Measurements from ENCODE around the gene RFX8. TPM values are rescaled to one million over a fixed set of nuclear protein-coding genes. Genes with fewer than 3 reads are reported as not detected.

The RFX8 gene
- total and polyA plus RNA-seq, 2 of the 13 experiments (the other 11 are each of a cell fraction or from before 2014, with no cell fraction given), result not detected

DNA sequence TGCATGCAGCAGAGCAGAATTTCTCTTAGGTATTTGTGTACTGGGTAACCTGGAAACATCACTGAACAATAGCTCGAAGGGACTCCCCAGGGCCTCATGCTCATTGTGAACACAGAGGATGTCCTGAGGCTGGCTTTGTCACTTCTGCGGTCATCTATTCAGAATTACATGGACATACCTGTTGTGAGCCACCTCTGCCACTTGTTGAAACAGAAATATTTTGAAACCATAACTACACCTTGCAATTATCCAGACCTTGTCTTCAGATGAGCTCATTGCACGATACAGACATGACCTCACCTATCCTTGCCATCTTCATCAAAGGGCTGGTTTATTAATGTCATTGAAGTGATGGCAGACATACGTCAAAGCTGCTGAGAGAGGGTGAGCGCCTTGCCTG is 64.2 kb downstream of the RFX8 start:
- Histone ChIP-seq H3K27ac (ENCODE audit: extremely low read length, insufficient read depth, low read length) (no peak overlapping the region), H3K36me3 (replicated peaks in 1 of 2; ENCODE audit: control insufficient read depth in 1 of 2, insufficient read depth in 2 of 2, low read length in 2 of 2) (no peaks in the 10 kb centered on the region), H2AFZ (ENCODE audit: low read length) (no peak overlapping the region), H3K4me3 (replicated peaks in 1 of 3; ENCODE audit: insufficient read depth in 1 of 3, low read depth in 2 of 3, low read length in 3 of 3) (no peak overlapping the region), H3K4me1 (ENCODE audit: insufficient read depth, low read length) (no peaks in the 10 kb centered on the region), H3K79me2 (ENCODE audit: insufficient read depth, low read length) (no peaks in the 10 kb centered on the region), H3K4me2 (ENCODE audit: low read depth, low read length) (no peak overlapping the region), H3K9me3 (ENCODE audit: low read length) (peaks cover 8% of the 10 kb centered on the region), H3K9ac (ENCODE audit: insufficient read depth, low read depth, low read length) (no peak overlapping the region), H3K27me3 (ENCODE audit: control insufficient read depth in 1 of 2, insufficient read depth in 2 of 2, low read length in 2 of 2) (peaks cover 4 to 54% of the 10 kb centered on the region in 2 experiments; a peak in 4 of 5 replicates), H4K20me1 (ENCODE audit: insufficient read depth, low read length) (no peaks in the 10 kb centered on the region)
- ATAC-seq (no peak), FAIRE-seq (no peak), DNase-seq (ENCODE audit: low spot score) (no peak)
- ChIA-PET POLR2A (no interaction called here), CTCF (ENCODE audit: low intra/inter-chr PET ratio, low total read pairs) (no interaction called here)
- no TSS peak for BruUV-seq (replicated peaks)
- no peak for TF ChIP-seq ZNF550 (CRISPR knock-in tag; IDR thresholded peaks at IDR 0.05; ENCODE audit: borderline replicate concordance)
- TF ChIP-seq, protein P1, sequence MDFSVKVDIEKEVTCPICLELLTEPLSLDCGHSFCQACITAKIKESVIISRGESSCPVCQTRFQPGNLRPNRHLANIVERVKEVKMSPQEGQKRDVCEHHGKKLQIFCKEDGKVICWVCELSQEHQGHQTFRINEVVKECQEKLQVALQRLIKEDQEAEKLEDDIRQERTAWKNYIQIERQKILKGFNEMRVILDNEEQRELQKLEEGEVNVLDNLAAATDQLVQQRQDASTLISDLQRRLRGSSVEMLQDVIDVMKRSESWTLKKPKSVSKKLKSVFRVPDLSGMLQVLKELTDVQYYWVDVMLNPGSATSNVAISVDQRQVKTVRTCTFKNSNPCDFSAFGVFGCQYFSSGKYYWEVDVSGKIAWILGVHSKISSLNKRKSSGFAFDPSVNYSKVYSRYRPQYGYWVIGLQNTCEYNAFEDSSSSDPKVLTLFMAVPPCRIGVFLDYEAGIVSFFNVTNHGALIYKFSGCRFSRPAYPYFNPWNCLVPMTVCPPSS (IDR thresholded peaks at IDR 0.05), result no peak
- no peak for TF ChIP-seq ZKSCAN1 (IDR thresholded peaks at IDR 0.05; ENCODE audit: low read length)
- TF ChIP-seq ARNT (IDR thresholded peaks at IDR 0.05), result no peak
- no peak for TF ChIP-seq KDM5B (CRISPR knock-in tag; IDR thresholded peaks at IDR 0.05; ENCODE audit: borderline replicate concordance)
- TF ChIP-seq ZNF335 (CRISPR knock-in tag; IDR thresholded peaks at IDR 0.05), result no peak
- no peak for TF ChIP-seq SAP130 (CRISPR knock-in tag; IDR thresholded peaks at IDR 0.05; ENCODE audit: low read depth)
- TF ChIP-seq, protein P2, sequence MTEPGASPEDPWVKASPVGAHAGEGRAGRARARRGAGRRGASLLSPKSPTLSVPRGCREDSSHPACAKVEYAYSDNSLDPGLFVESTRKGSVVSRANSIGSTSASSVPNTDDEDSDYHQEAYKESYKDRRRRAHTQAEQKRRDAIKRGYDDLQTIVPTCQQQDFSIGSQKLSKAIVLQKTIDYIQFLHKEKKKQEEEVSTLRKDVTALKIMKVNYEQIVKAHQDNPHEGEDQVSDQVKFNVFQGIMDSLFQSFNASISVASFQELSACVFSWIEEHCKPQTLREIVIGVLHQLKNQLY (CRISPR knock-in tag; IDR thresholded peaks at IDR 0.05), result no peak
- no peak for TF ChIP-seq ZFP36 (IDR thresholded peaks at IDR 0.05; ENCODE audit: borderline replicate concordance, low read depth, low read length, partially characterized antibody)
- TF ChIP-seq, protein P3, sequence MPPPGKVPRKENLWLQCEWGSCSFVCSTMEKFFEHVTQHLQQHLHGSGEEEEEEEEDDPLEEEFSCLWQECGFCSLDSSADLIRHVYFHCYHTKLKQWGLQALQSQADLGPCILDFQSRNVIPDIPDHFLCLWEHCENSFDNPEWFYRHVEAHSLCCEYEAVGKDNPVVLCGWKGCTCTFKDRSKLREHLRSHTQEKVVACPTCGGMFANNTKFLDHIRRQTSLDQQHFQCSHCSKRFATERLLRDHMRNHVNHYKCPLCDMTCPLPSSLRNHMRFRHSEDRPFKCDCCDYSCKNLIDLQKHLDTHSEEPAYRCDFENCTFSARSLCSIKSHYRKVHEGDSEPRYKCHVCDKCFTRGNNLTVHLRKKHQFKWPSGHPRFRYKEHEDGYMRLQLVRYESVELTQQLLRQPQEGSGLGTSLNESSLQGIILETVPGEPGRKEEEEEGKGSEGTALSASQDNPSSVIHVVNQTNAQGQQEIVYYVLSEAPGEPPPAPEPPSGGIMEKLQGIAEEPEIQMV (CRISPR knock-in tag; IDR thresholded peaks at IDR 0.05; ENCODE audit: low read depth), result no peak
- no peak for TF ChIP-seq TCF7L2 (IDR thresholded peaks at IDR 0.05; ENCODE audit: low read depth, low read length)
- TF ChIP-seq MED1 (CRISPR knock-in tag; IDR thresholded peaks at IDR 0.05), result no peak
- TF ChIP-seq NCOR1 (IDR thresholded peaks at IDR 0.05; ENCODE audit: borderline replicate concordance, low read length), result no peak
- intact Hi-C loops (cut with micrococcal nuclease; ENCODE audit: unreplicated experiment) (loop anchor here (1.0 to 10.0 kb wide), 2 partner anchors 115 to 1034 kb away; no protein-coding TSS in a partner anchor), in situ Hi-C loops (cut with HindIII; ENCODE audit: extremely low pct_ligation_motif_present, low pct_unique_long_range_greater_than_20kb) (no loop called here)
- 53% methylated on average over 5 of the region's 5 CpGs for WGBS (ENCODE audit: low lambda C conversion rate)
